Measurements from ENCODE around the gene UBXN6. TPM values are rescaled to one million over a fixed set of nuclear protein-coding genes. Genes with fewer than 3 reads are reported as not detected.

UBXN6 gene
- total RNA-seq, 1 experiment from 2014 or later, result 76.5 TPM

DNA sequence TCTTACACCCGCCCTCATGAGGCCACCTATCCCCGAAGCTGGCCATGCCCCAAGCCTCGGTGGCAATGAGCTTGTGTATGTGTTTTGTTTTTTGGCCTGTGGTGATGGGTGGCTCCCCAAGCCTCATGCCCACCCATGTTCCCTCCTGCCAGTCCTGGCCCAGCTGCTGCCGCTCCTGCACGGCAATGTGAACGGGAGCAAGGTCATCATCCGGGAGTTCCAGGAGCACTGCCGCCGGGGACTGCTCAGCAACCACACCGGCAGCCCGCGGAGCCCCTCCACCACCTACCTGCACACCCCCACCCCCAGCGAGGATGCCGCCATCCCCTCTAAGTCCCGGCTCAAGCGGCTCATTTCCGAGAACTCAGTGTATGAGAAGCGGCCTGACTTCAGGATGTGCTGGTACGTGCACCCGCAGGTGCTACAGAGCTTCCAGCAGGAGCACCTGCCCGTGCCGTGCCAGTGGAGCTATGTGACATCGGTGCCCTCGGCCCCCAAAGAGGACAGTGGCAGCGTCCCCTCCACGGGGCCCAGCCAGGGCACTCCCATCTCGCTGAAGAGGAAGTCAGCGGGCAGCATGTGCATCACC is 24.6 kb downstream of the UBXN6 start:
- Histone ChIP-seq H3K4me3 (replicated peaks in 1 of 2; ENCODE audit: low read depth in 1 of 2, low read length in 2 of 2) (no peak overlapping the region), H3K79me2 (ENCODE audit: insufficient read depth, low read length) (peaks cover 21% of the 10 kb centered on the region), H3K9me3 (ENCODE audit: control insufficient read depth in 1 of 2, insufficient read depth in 1 of 2, low read depth in 1 of 2, low read length in 2 of 2) (no peaks in the 10 kb centered on the region), H2AFZ (ENCODE audit: low read depth, low read length, poor library complexity, severe bottlenecking) (no peak overlapping the region), H3K9me2 (ENCODE audit: insufficient read depth) (no peaks in the 10 kb centered on the region), H3K9ac (ENCODE audit: low read length) (no peak overlapping the region), H3K4me1 (ENCODE audit: control insufficient read depth in 1 of 2, insufficient read depth in 2 of 2, low read length in 2 of 2) (no peaks in the 10 kb centered on the region), H4K20me1 (ENCODE audit: insufficient read depth) (no peaks in the 10 kb centered on the region), H3K4me2 (ENCODE audit: low read length) (no peak overlapping the region), H3K27ac (ENCODE audit: low read depth, low read length) (no peak overlapping the region), H3K36me3 (ENCODE audit: control insufficient read depth in 1 of 2, insufficient read depth in 2 of 2, low read length in 2 of 2) (peaks cover 45 to 68% of the 10 kb centered on the region in 2 experiments; a peak in 3 of 4 replicates), H3K27me3 (ENCODE audit: insufficient read depth, low read length) (no peaks in the 10 kb centered on the region)
- ChIA-PET POLR2A (no interaction called here), RAD21 (ENCODE audit: low non-redundant PET in 1 of 2, low total read pairs in 2 of 2, uncharacterized antibody in 2 of 2, unreplicated experiment in 2 of 2) (no interaction called here), CTCF (no interaction called here)
- BruUV-seq (replicated peaks), result no TSS peak
- intact Hi-C loops (cut with micrococcal nuclease), result no loop called here
- ATAC-seq (no peak), DNase-seq (ENCODE audit: low read depth, low spot score) (no peak)
- TF ChIP-seq, protein P1, sequence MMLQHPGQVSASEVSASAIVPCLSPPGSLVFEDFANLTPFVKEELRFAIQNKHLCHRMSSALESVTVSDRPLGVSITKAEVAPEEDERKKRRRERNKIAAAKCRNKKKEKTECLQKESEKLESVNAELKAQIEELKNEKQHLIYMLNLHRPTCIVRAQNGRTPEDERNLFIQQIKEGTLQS (IDR thresholded peaks at IDR 0.05), result no peak
- TF ChIP-seq EZH2phosphoT487 (IDR thresholded peaks at IDR 0.05; ENCODE audit: borderline replicate concordance) (no peak), EGR1 (IDR thresholded peaks at IDR 0.05; ENCODE audit: low read depth) (no peak), ZFX (IDR thresholded peaks at IDR 0.05) (no peak), SP1 (IDR thresholded peaks at IDR 0.05; ENCODE audit: low read depth) (no peak), FOSL1 (IDR thresholded peaks at IDR 0.05; ENCODE audit: low read depth) (no peak), EZH2 (IDR thresholded peaks at IDR 0.05) (no peak)
- TF ChIP-seq, protein P2, sequence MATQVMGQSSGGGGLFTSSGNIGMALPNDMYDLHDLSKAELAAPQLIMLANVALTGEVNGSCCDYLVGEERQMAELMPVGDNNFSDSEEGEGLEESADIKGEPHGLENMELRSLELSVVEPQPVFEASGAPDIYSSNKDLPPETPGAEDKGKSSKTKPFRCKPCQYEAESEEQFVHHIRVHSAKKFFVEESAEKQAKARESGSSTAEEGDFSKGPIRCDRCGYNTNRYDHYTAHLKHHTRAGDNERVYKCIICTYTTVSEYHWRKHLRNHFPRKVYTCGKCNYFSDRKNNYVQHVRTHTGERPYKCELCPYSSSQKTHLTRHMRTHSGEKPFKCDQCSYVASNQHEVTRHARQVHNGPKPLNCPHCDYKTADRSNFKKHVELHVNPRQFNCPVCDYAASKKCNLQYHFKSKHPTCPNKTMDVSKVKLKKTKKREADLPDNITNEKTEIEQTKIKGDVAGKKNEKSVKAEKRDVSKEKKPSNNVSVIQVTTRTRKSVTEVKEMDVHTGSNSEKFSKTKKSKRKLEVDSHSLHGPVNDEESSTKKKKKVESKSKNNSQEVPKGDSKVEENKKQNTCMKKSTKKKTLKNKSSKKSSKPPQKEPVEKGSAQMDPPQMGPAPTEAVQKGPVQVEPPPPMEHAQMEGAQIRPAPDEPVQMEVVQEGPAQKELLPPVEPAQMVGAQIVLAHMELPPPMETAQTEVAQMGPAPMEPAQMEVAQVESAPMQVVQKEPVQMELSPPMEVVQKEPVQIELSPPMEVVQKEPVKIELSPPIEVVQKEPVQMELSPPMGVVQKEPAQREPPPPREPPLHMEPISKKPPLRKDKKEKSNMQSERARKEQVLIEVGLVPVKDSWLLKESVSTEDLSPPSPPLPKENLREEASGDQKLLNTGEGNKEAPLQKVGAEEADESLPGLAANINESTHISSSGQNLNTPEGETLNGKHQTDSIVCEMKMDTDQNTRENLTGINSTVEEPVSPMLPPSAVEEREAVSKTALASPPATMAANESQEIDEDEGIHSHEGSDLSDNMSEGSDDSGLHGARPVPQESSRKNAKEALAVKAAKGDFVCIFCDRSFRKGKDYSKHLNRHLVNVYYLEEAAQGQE (IDR thresholded peaks at IDR 0.05; ENCODE audit: low read depth), result no peak
